Measurements from ENCODE around the gene ARHGAP26. TPM values are rescaled to one million over a fixed set of nuclear protein-coding genes. Genes with fewer than 3 reads are reported as not detected.

ARHGAP26 gene
- total and polyA plus RNA-seq, 2 experiments from 2014 or later: 9.5 to 16.8 TPM

DNA sequence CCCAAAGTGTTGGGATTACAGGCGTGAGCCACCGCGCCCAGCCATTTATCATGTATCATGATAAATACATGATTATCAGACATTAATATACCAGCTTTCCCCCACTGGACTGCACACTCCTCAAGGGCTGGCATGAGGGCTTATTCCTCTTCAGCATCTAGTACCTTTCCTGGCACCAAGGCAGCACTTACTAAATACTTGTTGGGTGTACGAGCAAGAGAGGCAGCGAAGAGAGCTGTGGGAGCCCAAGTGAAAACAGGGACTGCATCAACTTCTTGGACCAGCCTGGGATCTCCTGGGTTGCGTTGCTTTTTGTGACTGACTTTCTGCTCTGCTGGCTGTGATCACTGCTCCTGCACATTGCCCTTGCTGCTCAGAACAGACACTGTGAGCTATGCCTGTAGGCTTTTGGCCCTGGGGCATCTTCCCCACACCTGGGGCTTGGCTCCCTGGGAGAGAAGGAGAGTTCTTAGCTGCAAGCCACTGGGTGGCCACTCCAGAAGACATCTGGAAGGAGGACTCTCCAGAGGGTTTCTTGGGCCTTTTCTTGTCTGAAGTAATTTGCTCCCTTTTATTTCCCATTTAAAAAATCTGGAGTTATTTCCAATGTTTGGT is 409.1 kb downstream of the ARHGAP26 start:
- peaks cover 5% of the 10 kb centered on the region for H3K4me1 Mint-ChIP-seq
- Histone ChIP-seq H3K9me2 (ENCODE audit: insufficient read depth) (no peaks in the 10 kb centered on the region), H3K4me3 (no peak overlapping the region), H3K79me2 (replicated peaks; ENCODE audit: insufficient read depth) (no peaks in the 10 kb centered on the region), H3F3A (replicated peaks; ENCODE audit: low read depth) (no peaks in the 10 kb centered on the region), H3K4me2 (no peak overlapping the region), H2AFZ (no peak overlapping the region), H4K20me1 (replicated peaks; ENCODE audit: insufficient read depth) (no peaks in the 10 kb centered on the region), H3K4me1 (ENCODE audit: insufficient read depth) (0 out of 2 replicates have a peak, but pooled peaks cover 3% of the 10 kb centered on the region), H3K36me3 (ENCODE audit: insufficient read depth) (no peaks in the 10 kb centered on the region), H3K27ac (ENCODE audit: low read depth) (no peak overlapping the region), H3K27me3 (ENCODE audit: insufficient read depth) (no peaks in the 10 kb centered on the region)
- H3K27ac Mint-ChIP-seq: no peak overlapping the region
- H3K36me3 Mint-ChIP-seq (ENCODE audit: low read depth): no peaks in the 10 kb centered on the region; the same call in 2 of the 3 replicates
- ATAC-seq (no peak), DNase-seq (ENCODE audit: low spot score) (no peak)
- TF ChIP-seq STAT1 (IDR thresholded peaks at IDR 0.05; ENCODE audit: unreplicated experiment) (no peak), EZH2phosphoT487 (IDR thresholded peaks at IDR 0.05; ENCODE audit: unreplicated experiment) (no peak), ZNF114 (CRISPR knock-in tag; IDR thresholded peaks at IDR 0.05) (no peak), ZNF462 (CRISPR knock-in tag; IDR thresholded peaks at IDR 0.05) (no peak), EZH2 (IDR thresholded peaks at IDR 0.05; ENCODE audit: low read depth, unreplicated experiment) (no peak), POLR2AphosphoS5 (IDR thresholded peaks at IDR 0.05; ENCODE audit: low read depth) (no peak), CREB1 (CRISPR knock-in tag; IDR thresholded peaks at IDR 0.05; ENCODE audit: low read depth) (no peak), JUNB (IDR thresholded peaks at IDR 0.05; ENCODE audit: unreplicated experiment) (no peak), NANOG (IDR thresholded peaks at IDR 0.05; ENCODE audit: borderline replicate concordance) (no peak)
- TF ChIP-seq, protein P1, sequence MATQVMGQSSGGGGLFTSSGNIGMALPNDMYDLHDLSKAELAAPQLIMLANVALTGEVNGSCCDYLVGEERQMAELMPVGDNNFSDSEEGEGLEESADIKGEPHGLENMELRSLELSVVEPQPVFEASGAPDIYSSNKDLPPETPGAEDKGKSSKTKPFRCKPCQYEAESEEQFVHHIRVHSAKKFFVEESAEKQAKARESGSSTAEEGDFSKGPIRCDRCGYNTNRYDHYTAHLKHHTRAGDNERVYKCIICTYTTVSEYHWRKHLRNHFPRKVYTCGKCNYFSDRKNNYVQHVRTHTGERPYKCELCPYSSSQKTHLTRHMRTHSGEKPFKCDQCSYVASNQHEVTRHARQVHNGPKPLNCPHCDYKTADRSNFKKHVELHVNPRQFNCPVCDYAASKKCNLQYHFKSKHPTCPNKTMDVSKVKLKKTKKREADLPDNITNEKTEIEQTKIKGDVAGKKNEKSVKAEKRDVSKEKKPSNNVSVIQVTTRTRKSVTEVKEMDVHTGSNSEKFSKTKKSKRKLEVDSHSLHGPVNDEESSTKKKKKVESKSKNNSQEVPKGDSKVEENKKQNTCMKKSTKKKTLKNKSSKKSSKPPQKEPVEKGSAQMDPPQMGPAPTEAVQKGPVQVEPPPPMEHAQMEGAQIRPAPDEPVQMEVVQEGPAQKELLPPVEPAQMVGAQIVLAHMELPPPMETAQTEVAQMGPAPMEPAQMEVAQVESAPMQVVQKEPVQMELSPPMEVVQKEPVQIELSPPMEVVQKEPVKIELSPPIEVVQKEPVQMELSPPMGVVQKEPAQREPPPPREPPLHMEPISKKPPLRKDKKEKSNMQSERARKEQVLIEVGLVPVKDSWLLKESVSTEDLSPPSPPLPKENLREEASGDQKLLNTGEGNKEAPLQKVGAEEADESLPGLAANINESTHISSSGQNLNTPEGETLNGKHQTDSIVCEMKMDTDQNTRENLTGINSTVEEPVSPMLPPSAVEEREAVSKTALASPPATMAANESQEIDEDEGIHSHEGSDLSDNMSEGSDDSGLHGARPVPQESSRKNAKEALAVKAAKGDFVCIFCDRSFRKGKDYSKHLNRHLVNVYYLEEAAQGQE (IDR thresholded peaks at IDR 0.05; ENCODE audit: unreplicated experiment): no peak
- TF ChIP-seq, protein P2, sequence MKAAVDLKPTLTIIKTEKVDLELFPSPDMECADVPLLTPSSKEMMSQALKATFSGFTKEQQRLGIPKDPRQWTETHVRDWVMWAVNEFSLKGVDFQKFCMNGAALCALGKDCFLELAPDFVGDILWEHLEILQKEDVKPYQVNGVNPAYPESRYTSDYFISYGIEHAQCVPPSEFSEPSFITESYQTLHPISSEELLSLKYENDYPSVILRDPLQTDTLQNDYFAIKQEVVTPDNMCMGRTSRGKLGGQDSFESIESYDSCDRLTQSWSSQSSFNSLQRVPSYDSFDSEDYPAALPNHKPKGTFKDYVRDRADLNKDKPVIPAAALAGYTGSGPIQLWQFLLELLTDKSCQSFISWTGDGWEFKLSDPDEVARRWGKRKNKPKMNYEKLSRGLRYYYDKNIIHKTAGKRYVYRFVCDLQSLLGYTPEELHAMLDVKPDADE (IDR thresholded peaks at IDR 0.05): no peak
- TF ChIP-seq, protein P3, sequence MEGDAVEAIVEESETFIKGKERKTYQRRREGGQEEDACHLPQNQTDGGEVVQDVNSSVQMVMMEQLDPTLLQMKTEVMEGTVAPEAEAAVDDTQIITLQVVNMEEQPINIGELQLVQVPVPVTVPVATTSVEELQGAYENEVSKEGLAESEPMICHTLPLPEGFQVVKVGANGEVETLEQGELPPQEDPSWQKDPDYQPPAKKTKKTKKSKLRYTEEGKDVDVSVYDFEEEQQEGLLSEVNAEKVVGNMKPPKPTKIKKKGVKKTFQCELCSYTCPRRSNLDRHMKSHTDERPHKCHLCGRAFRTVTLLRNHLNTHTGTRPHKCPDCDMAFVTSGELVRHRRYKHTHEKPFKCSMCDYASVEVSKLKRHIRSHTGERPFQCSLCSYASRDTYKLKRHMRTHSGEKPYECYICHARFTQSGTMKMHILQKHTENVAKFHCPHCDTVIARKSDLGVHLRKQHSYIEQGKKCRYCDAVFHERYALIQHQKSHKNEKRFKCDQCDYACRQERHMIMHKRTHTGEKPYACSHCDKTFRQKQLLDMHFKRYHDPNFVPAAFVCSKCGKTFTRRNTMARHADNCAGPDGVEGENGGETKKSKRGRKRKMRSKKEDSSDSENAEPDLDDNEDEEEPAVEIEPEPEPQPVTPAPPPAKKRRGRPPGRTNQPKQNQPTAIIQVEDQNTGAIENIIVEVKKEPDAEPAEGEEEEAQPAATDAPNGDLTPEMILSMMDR (conservative IDR thresholded peaks at IDR 0.05; ENCODE audit: low read depth in 2 of 2): no peak
- no peak overlapping the region for H3K4me3 Mint-ChIP-seq
- no peaks in the 10 kb centered on the region for H3K27me3 Mint-ChIP-seq (ENCODE audit: insufficient read depth, low read depth, poor library complexity)
- H3K9me3 Mint-ChIP-seq: no peaks in the 10 kb centered on the region

Measured in GM23338 (cell line).